Esophagus muscularis mucosa (tissue), 4 donors: ENCODE data around the gene PTPRD.

ENCODE experiments used
- CTCF ChIP-seq, 3 experiments: fragments of 200-600 bp in 2 of 3; fragments of 450-650 bp in 1 of 3; sonication (generic) in 2 of 3; IDR thresholded peaks; one replicate each; pipeline ENCODE4 v1.5.1; 2017 to 2019; ENCODE audit warnings: antibody characterized with exemption in 3 of 3, mild to moderate bottlenecking in 2 of 3, moderate library complexity in 1 of 3
- EP300 ChIP-seq: sonication (generic); formaldehyde crosslinking; IDR thresholded peaks from one replicate; pipeline ENCODE4 v1.6.1; 2017; ENCODE audit warnings: antibody characterized with exemption
- POLR2A ChIP-seq: fragments of 450-650 bp; IDR thresholded peaks from one replicate; pipeline ENCODE4 v1.6.1; 2017; ENCODE audit warnings: antibody characterized with exemption, moderate library complexity, mild to moderate bottlenecking, low read depth
- POLR2AphosphoS5 ChIP-seq, 2 donors: sonication (generic); formaldehyde crosslinking; IDR thresholded peaks; one replicate each; pipeline ENCODE4 v1.6.1; 2017; ENCODE audit warnings: antibody characterized with exemption in 2 of 2

- no peak for TF ChIP-seq CTCF (IDR thresholded peaks at IDR 0.05)
- TF ChIP-seq POLR2AphosphoS5 (IDR thresholded peaks at IDR 0.05) = no peak
- TF ChIP-seq EP300 = no peak
- TF ChIP-seq POLR2A = no peak
Observed at GRCh38 chr9:8346296-8346695, 2266.5 kb downstream of the PTPRD start.
